T follicular helper cell (primary cell): ENCODE measurements around the gene PLPP2.

ENCODE experiments used
- DNase-seq: peaks from one replicate; pipeline ENCODE4 v3.0.0-alpha.2; 2020; ENCODE audit warnings: low read depth

The PLPP2 gene

DNA sequence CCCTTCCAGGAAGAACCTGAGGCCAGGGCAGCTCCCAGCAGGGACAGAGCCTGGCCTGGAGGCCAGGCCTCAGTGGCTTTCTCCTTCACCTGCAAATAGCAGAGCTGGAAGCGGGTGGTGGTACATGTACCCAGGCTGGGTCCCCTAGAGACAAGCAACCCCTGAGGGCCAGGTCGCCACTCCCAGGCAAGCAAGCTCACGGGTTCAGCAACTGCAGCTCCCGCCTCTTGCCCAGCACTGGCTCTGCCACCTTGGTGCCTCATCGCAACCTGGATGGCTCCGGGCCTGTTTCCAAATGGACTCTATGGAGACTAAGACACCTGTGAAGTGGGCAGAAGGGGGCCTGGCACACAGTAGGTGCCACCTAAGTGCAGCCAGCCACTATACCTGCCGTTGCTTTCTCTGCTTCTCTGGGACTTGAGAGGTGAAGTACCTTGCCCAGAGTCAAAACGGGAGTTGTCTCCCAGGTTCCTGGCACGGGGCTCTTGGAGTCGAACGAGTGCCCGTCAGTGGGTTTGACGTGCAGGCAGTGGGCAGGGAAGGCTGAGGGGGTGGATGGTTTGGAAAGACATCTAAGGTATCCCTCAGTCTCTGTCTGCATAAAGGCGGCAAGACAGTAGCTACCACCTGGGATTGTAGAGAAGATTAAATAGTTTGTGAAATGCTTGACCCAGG lies 2.4 kb upstream of the PLPP2 start:
- no peak for DNase-seq

DNA sequence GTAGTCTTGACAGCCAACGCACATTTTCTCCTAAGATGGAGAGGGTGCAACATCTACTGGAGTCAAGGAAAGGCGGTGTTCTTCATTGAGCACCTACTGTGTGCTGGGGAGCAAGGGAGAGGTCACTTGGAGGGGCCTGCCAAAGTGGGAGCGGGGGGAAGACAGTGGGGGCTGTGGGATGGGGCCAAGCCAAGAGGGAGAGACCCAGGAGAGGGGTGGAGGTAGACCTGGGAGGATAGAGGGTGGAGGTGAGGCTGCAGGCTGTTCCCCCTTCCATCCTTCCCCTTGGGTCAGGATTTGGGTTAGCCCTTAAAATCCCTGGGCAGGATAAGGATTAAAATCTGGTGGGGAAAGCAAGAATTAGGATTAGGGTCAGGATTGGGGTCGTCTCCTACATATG lies 1.7 kb upstream of the PLPP2 start:
- DNase-seq, result no peak

DNA sequence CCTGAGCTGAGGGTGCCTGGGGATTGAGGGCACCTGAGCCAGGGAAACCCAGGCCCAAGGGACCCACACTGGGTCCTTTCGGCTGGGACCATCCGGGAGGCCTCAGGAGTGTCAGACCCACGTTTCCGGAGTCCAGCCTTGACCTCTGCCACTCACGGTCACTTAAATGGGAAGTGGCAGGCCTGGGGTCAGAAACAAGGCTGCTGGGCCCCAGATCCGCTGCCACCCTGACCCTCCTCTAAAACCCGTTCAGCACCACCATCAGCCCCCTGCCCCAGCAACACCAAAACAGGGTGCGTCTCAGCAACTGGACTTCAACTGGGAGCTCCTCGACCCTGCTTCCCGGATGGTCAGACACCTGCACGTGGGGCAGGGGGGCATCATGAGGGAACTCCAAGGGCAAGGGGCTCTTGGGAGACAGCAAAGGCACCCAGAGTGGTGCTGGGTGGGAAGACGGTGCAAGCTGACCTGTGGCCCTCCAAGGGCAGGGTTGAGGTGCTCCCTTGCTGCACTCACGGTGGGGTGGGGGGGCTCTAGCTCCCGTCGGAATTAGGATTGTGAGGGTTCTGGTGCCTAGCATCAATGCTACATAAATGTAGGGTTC lies 1.2 kb upstream of the PLPP2 start:
- no peak for DNase-seq

DNA sequence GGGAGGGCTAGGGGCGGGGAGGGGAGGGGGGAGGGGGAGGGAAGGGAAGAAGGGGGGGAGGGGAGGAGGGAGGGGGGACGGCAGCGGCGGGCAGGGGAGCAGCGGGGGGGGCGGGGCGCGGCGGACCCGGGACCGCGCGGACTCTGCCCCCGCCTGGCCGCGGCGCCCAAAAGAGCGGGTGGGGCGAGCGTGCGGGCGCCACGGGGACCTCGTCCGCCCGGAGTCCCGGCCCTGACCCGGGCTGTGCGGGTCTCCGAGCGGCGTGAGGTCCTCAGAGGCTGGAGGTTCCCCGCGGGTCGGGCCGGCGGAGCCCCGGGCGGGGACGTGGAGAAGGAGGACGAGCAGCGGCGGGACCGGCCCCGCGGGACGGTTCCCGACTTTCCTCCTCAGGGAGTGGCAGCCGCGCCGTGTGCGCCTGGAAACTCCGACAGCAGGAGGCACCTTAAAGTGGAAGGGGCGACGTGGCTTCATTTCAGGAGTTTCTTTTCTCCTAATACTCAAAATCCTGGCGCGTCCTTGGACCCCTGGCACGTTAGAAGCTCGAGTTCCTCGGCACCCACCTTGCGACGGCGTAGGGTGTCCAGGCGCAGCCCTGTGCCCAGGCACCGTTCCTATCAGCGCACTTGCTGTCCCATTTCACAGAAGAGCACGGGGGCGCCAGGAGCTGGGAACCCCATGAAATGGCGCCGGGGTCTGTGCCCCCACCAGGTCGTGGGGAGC lies 518 bp upstream of the PLPP2 start:
- no peak for DNase-seq

DNA sequence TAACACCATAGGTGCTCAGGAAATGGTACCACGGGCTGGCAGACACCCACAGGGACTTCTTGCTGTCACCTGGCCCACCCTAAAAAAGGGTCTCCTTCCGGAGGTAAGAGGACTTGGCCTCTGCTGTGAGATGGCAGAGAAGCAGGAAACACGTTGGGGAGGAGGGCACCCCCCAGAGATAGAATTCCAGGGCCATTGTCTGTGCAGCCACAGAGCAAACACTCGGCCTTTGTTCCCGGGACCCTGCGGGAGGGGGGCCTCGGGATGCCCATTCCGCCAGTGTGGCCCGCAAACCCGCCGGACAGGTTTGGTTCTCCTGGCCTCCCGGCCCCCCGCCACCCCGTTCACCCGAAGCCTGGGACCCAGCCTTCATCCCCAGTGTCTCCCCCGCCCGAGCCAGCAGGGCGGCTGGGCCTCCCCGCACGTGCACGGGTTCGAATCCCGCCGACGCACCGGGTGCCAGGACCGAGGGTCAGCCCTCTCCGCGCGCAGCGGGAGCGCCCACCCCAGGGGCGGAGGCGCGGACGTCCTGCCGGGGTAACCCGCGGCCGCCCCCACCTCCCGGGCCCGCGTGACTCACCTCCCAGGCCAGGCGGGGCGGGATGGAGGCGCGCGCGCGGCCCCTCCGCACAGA lies 714 bp downstream of the PLPP2 start:
- no peak for DNase-seq

DNA sequence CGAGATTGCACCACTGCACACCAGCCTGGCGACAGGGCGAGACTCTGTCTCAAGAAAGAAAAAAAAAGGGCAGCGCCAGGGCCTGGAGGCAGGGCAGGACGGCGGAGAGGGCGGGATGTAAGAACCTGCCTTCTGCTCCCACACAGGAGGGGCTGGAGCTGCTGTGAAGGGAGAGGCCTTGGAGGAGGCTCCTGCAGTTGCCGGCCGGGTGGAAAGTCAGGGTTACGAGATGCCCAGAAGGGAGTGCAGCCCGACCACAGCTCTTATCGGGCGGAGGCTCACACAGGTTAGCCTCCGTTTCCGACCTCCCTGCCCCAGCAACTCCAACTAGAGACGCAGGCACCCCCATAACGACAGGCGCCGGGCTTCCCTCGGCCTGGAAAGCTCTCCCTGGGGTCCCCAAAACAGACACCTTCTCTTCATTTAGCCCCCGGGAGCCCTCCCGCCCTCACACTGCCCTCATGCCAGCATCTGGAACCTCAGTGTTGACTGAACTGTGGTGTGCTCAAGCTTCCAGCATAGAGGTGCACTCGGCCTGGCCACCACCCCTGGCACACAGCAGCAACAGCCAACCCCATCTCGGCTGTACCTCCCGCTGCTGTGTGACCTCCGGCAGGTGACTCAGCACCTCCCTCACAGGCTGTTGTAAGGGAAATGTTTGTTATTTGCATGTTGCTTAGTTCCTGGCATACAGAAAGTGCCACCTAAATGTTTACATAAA lies 1.4 kb downstream of the PLPP2 start:
- peak; percentile 15 for DNase-seq

DNA sequence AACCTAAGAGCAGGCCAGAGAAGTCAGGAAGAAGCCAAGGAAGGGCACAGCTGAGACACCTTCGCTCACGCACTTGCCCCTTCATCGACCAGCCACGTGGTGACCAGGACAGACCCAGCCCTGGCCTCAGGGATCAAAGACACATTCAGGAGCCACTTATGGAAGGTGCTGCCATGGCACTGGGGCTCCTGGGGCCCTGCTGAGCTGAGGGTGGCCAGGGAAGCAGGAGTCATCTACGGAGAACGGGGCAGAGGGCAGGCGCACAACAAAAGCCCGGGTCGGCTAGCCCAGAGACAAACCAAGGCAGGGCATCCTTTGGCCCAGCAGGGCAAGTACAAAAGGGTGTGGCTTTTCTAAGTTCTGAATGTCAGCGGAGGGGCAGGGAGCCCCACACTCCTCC lies 2.3 kb downstream of the PLPP2 start:
- no peak for DNase-seq

DNA sequence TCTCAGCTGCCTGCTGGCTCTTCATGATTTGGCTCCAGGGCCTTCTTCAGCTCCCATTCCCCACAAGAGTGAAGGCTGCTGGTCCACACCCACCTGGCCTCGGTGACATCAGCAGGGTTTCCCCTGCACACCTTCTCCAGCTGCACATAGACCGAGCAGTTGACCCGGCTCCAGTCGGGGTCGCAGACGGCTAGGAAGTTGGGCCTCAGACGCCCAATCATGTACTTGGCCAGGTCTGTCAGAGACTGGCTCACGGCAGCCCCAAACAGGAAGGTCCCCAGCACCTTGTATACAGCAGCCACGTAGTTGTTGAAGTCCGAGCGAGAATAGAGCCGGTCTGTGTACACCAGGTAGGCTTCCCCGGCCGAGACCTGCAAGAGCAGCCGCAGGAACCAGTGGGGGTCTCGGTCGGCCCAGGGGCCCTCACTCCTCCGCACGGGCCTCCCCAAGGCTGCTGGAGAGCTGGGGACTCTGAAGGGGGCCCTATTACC lies 3.8 kb downstream of the PLPP2 start:
- DNase-seq, result no peak

DNA sequence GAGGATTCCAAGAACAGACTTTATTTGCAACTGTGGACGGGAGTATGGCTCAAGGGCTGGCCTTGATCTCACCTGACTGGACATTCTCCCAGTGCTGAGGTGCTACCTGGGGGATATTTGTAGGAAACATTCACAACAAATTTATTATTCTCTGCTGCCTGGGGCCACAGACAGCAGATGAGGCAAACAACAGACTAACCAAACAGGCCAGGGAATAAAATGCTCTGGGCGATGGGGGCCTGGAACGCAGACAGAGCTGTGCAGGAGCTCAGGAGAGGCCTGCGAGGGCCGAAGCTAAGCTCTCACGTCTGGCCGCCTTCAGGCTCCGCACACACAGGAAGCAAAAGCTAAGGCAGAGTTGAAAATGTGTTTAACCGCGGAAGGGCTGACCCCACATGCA lies 7.8 kb downstream of the PLPP2 start:
- no peak for DNase-seq

DNA sequence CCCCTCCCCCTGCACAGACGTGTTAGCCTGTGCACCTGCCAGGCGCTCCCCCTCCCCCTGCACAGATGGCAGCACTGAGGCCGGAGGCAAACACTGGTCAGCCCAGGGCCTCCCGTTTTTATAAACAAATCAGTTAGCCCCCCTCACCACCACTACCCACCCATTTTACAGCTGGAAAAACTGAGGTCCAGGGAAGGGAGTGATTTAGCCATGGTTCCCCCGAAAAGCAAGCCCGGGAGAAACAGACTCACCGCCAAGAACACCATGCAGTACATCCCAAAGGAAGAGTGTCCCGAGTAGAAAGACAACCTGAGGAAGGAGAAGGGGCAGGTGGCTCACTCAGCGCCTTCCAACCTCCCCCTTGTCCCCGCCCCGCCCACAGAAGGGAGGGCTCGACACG lies 8.7 kb downstream of the PLPP2 start:
- DNase-seq, result no peak

DNA sequence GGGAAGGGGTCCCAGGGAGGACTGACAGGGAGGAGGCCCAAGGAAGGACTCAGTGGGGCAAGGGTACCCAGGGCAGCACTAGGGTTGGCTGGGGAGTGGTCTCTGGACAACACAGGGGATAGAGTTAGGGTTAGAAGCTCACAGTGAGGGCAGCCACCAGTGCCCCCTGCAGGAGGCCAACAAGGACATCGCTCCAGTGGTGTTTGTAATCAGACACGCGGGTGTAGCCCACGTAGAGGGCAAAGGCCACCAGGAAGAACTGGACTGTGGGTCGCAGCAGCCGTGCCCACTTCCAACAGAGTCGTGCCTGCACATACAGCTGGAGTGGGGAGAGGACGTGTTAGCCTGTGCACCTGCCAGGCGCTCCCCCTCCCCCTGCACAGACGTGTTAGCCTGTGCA lies 9.2 kb downstream of the PLPP2 start:
- DNase-seq, result no peak

DNA sequence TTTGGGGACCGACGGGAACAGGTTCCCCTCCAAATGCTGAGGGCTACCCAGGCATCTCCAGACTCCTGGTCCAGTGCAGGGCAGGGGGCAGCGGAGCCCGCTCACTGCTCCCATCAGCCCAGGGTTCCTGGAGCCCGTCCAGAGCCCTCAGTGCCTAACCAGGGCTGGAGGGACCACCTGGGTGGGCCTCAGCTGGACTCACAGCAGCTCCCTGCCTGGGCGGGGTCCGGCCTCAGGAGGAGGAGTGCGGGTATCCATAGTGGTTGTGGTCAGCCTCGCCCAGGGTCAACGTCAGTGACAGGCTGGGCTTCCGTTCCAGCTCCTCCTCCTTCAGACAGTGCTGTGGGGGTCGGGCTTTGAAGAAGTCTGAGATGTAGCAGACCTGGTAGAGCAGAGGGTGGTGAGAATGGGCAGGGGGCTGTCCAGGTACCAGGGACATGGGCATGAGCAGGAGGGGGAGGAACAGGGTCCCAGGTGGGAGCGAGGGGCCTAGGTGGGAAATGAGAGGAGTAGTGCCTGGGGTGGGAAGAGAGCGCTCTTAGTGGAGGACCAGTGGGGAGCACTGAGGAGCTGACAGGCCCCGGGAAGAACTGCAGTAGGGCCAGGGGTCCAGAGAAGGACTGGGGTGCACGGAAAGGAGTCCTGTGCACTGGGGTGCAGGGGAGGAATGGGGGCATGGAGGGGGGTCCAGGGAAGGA lies 9.9 kb downstream of the PLPP2 start:
- DNase-seq, result no peak

DNA sequence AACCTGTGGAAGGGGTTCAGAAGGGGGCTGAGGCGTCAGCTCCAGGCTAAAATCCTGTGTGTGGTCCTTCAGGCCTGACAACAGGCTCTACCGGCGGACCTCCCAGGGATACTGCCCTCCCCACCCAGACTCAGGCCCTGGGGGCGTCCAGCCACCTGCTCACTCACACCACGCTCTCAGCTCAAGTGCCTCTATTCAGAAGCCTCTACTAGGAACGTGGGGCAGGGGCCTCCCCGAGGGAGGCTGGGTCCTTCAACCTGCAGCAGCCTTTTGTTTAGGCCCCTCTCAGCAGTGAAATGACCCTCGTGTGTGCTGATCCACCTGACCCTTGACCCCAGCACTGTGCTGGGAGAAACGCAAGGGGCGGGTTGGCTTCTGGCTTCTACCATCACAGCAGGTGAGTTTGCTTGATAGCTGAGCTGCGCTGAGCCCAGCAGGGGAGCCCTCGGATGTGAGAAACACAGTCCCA lies 10.6 kb downstream of the PLPP2 start:
- DNase-seq, result no peak

DNA sequence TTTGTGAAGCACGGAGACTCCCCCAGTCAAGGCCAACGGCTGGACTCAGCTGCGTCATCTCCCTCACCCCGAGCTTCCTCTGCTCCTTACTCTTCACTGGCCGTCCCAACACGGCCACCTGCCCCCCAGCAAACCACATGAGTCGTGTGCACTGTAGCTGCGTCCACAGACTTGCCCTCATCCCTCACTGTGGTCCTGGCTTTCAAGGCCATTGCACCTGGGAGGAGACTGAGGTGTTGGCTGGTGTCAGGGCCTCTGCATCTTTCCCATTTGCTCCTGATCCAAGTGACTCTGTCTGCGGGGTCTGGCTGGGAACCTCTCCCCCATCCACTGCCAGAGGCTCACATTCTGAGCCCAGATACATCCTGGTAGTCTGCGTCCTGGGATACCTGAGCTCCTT lies 11.5 kb downstream of the PLPP2 start:
- no peak for DNase-seq

DNA sequence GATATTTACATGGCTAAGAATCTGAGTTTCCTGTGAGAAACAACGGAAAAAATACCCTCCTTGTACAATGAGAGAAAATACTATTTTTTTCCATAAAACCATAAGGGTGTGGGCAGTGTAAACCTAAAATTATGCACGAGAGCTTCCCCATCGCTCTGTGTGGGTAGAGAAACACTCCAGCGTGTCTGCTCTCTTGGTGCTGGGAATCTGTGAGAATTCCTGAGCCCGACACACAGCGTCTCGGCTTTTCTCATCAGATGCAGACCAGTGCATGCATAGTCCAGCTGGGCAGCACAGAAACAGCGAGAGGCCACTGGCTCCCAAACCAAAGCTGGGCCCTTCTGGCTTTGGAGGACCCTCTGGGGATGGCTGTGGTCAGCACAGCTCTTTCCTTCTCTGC lies 12.0 kb downstream of the PLPP2 start:
- no peak for DNase-seq

DNA sequence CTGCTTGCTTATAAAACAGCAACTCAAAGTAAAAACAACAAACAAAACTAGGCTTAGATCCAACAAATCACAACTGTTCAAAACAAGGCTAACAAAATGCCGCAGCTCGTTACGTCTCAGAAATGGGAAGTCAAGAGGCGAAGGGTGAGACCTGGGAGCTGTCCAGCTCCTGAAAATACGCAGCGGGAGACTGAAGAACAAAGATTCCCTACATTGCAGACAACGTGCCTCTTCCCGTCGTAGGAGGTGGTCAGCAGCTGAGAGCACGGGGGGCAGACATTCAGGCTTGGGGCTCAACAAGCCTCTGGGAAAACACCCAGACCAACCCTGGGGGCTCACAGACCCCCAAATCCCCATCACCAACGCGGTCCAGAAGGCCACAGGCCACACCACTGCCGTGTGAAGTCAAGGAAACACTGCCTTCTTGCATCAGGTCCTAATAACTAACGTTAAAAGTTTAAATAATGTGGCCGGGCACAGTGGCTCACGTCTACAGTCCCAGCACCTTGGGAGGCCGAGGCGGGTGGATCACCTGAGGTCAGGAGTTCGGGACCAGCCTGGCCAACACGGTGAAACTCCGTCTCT lies 13.5 kb downstream of the PLPP2 start:
- no peak for DNase-seq

DNA sequence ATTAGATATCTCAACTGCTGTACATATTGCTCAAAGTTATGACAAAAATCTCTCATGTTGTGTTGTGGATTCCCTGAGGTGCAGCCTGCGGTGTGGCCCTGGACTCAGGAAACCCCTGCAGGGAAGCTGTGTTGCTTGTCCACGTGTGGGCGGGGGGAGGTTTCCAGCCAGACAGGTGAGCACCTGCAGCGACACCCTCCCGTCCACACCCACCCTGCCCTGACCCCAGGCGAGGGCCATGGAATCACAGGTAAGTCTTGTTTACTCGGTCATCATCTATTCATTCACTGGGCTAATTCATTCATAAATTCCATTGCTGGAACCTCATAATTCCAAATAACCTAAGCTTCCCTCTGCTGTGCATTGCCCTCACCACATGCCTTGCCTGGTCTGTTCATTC lies 14.1 kb downstream of the PLPP2 start:
- DNase-seq, result no peak

DNA sequence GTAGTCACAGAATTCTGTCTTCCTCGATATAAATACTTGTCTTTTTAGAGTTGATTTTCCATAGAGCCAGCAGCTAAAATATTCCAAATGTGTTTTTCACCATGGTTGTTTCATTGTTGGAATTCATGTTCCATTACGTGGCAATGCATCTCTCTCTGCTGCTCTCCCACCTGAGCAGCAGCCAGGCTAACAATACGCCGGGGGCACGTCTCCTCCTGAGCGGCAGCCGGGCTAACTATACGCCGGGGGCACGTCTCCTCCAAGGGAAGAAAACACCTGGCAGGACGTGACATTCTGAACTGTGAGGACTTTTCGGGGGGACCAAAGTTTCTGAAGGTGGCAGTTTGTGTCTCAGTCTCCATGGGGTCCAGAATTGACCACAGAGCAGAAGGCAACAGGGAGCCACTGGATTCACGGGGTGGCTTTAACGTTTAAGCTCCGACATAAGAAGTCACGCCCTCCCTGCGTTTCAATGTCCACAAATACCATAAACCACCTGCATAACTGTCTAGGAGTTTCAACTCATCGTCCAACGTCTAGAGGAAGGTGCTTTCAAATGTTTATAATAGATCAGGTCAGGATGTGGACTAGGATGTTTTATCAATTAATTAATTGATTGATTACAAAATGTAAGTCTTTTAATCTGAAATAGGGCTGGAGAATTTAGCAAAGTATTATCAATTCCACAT lies 15.1 kb downstream of the PLPP2 start:
- DNase-seq, result no peak

DNA sequence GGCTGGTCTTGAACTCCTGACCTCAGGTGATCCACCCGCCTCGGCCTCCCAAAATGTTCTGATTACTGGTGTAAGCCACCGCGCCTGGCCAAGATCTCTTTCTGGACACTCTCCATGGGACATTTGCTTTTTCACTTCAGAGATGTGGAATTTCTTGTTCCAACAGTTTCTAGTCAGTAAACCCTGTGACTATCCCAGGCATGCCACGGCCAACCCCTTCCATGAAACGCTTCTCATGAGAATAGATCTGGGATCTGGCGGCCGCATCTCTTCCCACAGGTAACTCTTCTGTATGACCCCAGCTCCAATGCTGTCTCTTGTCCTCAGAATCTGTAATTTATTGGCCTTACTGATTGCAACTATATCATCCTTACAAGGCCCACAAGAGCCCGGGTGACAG lies 16.2 kb downstream of the PLPP2 start:
- DNase-seq, result no peak

DNA sequence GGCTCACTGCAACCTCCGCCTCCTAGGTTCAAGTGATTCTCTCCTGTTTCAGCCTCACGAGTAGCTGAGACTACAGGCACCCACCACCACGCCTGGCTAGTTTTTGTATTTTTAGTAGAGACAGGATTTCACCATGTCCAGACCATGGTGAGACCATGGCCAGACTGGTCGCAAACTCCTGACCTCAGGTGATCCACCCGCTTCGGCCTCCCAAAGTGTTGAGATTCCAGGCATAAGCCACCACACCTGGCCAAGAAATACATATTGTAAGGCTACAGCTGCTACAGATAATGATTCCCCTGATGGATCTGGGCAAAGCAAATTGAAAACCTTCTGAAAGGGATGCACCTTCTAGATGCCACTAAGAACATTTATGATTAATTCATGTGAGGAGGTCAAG lies 17.8 kb downstream of the PLPP2 start:
- no peak for DNase-seq
